Transverse colon (tissue), 4 donors: ENCODE data around the gene FAM174C. TPM values are rescaled to one million over a fixed set of nuclear protein-coding genes. Genes with fewer than 3 reads are reported as not detected.

Experiments
- DNase-seq: peaks from one replicate; pipeline ENCODE4 v3.0.0-alpha.2; 2019
- H3K27ac ChIP-seq, 4 donors: fragments of 200-600 bp; sonication (generic); 2 replicates each; pipeline ENCODE4 v1.5.1; 2016 to 2018; ENCODE audit warnings: inconsistent platforms in 4 of 4
- H3K27me3 ChIP-seq: fragments of 200-600 bp; sonication (generic); 2 replicates; pipeline ENCODE4 v1.5.1; 2017; ENCODE audit warnings: inconsistent platforms
- H3K36me3 ChIP-seq, 4 donors: fragments of 200-600 bp; sonication (generic); 2 replicates each; pipeline ENCODE4 v1.5.1; 2017 to 2019; ENCODE audit warnings: inconsistent platforms in 4 of 4
- H3K4me1 ChIP-seq, 4 donors: fragments of 200-600 bp; sonication (generic); 2 replicates each; pipeline ENCODE4 v1.5.1; 2017 to 2020; ENCODE audit warnings: inconsistent platforms in 4 of 4
- H3K4me3 ChIP-seq, 4 donors: fragments of 200-600 bp; sonication (generic); 1 replicate in 1 of 4; 2 replicates in 3 of 4; pipeline versions ENCODE4 v1.5.1 to v1.6.1; 2017 to 2019; ENCODE audit warnings: inconsistent platforms in 4 of 4
- H3K9me3 ChIP-seq, 2 donors: fragments of 200-600 bp; sonication (generic); 2 replicates each; pipeline ENCODE4 v1.5.1; 2017 to 2019; ENCODE audit warnings: inconsistent platforms in 2 of 2
- CTCF ChIP-seq, 5 experiments: fragments of 200-600 bp in 3 of 5; fragments of 450-650 bp in 2 of 5; sonication (generic) in 3 of 5; IDR thresholded peaks; 1 replicate in 2 of 5; 2 replicates in 3 of 5; pipeline ENCODE4 v1.5.1; 2016 to 2017; ENCODE audit warnings: antibody characterized with exemption in 5 of 5, inconsistent platforms in 3 of 5, mild to moderate bottlenecking in 2 of 5, moderate library complexity in 1 of 5
- EP300 ChIP-seq: sonication (generic); formaldehyde crosslinking; IDR thresholded peaks from one replicate; pipeline ENCODE4 v1.6.1; 2017; ENCODE audit warnings: antibody characterized with exemption, low read depth
- POLR2A ChIP-seq: fragments of 450-650 bp; IDR thresholded peaks from one replicate; pipeline ENCODE4 v1.6.1; 2016; ENCODE audit warnings: antibody characterized with exemption, mild to moderate bottlenecking, moderate library complexity
- POLR2AphosphoS5 ChIP-seq, 3 donors: sonication (generic); formaldehyde crosslinking; IDR thresholded peaks; one replicate each; pipeline ENCODE4 v1.6.1; 2016; ENCODE audit warnings: antibody characterized with exemption in 3 of 3
- WGBS, 2 donors: methylation state at CpG; one replicate each; pipeline ENCODE4 v1.1.5; 2018; ENCODE audit warnings: low coverage in 1 of 2; 5-methylcytosine and 5-hydroxymethylcytosine counted together
- in situ Hi-C, 4 donors: fragments of 200-750 bp; cut with MboI; loops; one replicate each; pipeline versions ENCODE4 v1.15.0 to v1.15.1; 2017; ENCODE audit warnings: low sequenced_read_pairs in 3 of 4, low pct_ligation_motif_present in 1 of 4, low pct_unique_long_range_greater_than_20kb in 1 of 4
- intact Hi-C: fragments of 100-400 bp; cut with DNase I; formaldehyde crosslinking; loops from one replicate; pipeline ENCODE4 v1.15.1; 2023; ENCODE audit warnings: low total_unique reads
- total RNA-seq, 4 donors: library from RNA; depleted of rRNA; stranded (reverse); fragments of >200 nt; gene quantifications; one replicate each; pipeline ENCODE4 v1.1.0, GENCODE V29; 2016

The FAM174C gene
- total RNA-seq, 4 donors from 2014 or later: 72.5 to 116 (median 99.0) TPM

GRCh38 chr19:1234051-1234954, 41.0 kb upstream of the FAM174C start:
- TF ChIP-seq POLR2A: no peak
- no peak for TF ChIP-seq POLR2AphosphoS5 (IDR thresholded peaks at IDR 0.05)
- TF ChIP-seq EP300: no peak
- TF ChIP-seq CTCF (IDR thresholded peaks at IDR 0.05): no peak
- WGBS, 2 donors: 54% methylated on average over 35 of the region's 45 CpGs; no CpG with 5 or more reads in 1 of the 2 donors
- no peak overlapping the region for H3K27ac ChIP-seq
- H3K4me3 ChIP-seq: no peak overlapping the region
- intact Hi-C loops: no loop called here
- in situ Hi-C loops: no loop called here
- peaks cover 46% of the 10 kb centered on the region for H3K27me3 ChIP-seq
- no peak for DNase-seq
- H3K9me3 ChIP-seq: no peaks in the 10 kb centered on the region
- peaks cover 22 to 39% (median 33%) of the 10 kb centered on the region in 4 donors for H3K4me1 ChIP-seq
- H3K36me3 ChIP-seq: no peaks in the 10 kb centered on the region

DNA sequence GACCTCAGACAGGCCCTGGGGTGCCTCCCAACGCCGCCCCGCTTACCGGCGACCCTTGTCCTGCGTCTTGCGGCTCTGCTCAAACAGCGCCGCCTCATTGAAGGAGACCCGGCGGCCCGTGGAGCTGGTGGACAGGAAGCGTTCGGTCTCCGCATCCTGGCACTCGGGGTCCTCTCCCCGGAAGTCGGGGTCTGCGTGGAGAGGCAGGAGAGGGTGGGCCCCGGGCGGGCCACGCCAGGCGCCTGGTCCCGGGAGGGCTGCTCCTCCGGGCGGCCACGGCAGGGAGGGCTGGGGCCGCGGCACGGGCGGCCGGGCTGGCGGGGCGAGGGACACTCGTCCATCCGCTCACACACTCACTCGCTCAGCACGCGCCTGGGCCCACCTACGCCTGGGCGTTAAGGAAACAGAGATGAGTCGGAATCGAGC, 40.4 kb upstream of the FAM174C start:
- H3K4me3 ChIP-seq: no peak overlapping the region
- TF ChIP-seq CTCF (IDR thresholded peaks at IDR 0.05) (no peak), POLR2A (no peak), POLR2AphosphoS5 (IDR thresholded peaks at IDR 0.05) (no peak), EP300 (no peak)
- H3K4me1 ChIP-seq: peaks cover 22 to 42% (median 33%) of the 10 kb centered on the region in 4 donors
- no peak overlapping the region for H3K27ac ChIP-seq
- no peaks in the 10 kb centered on the region for H3K9me3 ChIP-seq
- in situ Hi-C loops: no loop called here
- no peaks in the 10 kb centered on the region for H3K36me3 ChIP-seq
- peaks cover 46% of the 10 kb centered on the region for H3K27me3 ChIP-seq
- DNase-seq: no peak
- 83 to 84% methylated on average over 9 to 28 of the region's 43 CpGs for WGBS, 2 donors
- intact Hi-C loops: no loop called here

- Histone ChIP-seq H3K27me3 (peaks cover 46% of the 10 kb centered on the region), H3K4me3 (no peak overlapping the region), H3K9me3 (no peaks in the 10 kb centered on the region), H3K27ac (no peak overlapping the region), H3K4me1 (peaks cover 28 to 50% (median 39%) of the 10 kb centered on the region in 4 donors), H3K36me3 (no peaks in the 10 kb centered on the region)
- WGBS, 2 donors: 62% methylated on average over 34 of the region's 39 CpGs; no CpG with 5 or more reads in 1 of the 2 donors
- TF ChIP-seq POLR2A (no peak), EP300 (no peak), POLR2AphosphoS5 (IDR thresholded peaks at IDR 0.05) (no peak), CTCF (IDR thresholded peaks at IDR 0.05) (no peak)
- intact Hi-C loops: no loop called here
- no peak for DNase-seq
- in situ Hi-C loops: no loop called here
Observed at GRCh38 chr19:1235625-1236538, 39.4 kb upstream of the FAM174C start.

- TF ChIP-seq POLR2A (no peak), POLR2AphosphoS5 (IDR thresholded peaks at IDR 0.05) (no peak), EP300 (no peak), CTCF (IDR thresholded peaks at IDR 0.05) (no peak)
- peaks cover 32 to 55% (median 45%) of the 10 kb centered on the region in 4 donors for H3K4me1 ChIP-seq
- 0 to 22% methylated on average over 12 to 21 of the region's 42 CpGs for WGBS, 2 donors
- no peaks in the 10 kb centered on the region for H3K9me3 ChIP-seq
- H3K27ac ChIP-seq: no peak overlapping the region
- peak overlapping the region in 2 of 4 donors; percentile 40 to 56 for H3K4me3 ChIP-seq
- H3K27me3 ChIP-seq: peaks cover 46% of the 10 kb centered on the region
- no peaks in the 10 kb centered on the region for H3K36me3 ChIP-seq
- intact Hi-C loops (no loop called here), in situ Hi-C loops (no loop called here)
- no peak for DNase-seq
Observed at GRCh38 chr19:1236576-1236975, 38.8 kb upstream of the FAM174C start.
